ENCODE measurements around the gene CACNA1E. TPM values are rescaled to one million over a fixed set of nuclear protein-coding genes. Genes with fewer than 3 reads are reported as not detected.

The CACNA1E gene
- total and polyA plus RNA-seq, 2 experiments from 2014 or later: 0.32 to 1.1 TPM

- TF ChIP-seq, protein P1, sequence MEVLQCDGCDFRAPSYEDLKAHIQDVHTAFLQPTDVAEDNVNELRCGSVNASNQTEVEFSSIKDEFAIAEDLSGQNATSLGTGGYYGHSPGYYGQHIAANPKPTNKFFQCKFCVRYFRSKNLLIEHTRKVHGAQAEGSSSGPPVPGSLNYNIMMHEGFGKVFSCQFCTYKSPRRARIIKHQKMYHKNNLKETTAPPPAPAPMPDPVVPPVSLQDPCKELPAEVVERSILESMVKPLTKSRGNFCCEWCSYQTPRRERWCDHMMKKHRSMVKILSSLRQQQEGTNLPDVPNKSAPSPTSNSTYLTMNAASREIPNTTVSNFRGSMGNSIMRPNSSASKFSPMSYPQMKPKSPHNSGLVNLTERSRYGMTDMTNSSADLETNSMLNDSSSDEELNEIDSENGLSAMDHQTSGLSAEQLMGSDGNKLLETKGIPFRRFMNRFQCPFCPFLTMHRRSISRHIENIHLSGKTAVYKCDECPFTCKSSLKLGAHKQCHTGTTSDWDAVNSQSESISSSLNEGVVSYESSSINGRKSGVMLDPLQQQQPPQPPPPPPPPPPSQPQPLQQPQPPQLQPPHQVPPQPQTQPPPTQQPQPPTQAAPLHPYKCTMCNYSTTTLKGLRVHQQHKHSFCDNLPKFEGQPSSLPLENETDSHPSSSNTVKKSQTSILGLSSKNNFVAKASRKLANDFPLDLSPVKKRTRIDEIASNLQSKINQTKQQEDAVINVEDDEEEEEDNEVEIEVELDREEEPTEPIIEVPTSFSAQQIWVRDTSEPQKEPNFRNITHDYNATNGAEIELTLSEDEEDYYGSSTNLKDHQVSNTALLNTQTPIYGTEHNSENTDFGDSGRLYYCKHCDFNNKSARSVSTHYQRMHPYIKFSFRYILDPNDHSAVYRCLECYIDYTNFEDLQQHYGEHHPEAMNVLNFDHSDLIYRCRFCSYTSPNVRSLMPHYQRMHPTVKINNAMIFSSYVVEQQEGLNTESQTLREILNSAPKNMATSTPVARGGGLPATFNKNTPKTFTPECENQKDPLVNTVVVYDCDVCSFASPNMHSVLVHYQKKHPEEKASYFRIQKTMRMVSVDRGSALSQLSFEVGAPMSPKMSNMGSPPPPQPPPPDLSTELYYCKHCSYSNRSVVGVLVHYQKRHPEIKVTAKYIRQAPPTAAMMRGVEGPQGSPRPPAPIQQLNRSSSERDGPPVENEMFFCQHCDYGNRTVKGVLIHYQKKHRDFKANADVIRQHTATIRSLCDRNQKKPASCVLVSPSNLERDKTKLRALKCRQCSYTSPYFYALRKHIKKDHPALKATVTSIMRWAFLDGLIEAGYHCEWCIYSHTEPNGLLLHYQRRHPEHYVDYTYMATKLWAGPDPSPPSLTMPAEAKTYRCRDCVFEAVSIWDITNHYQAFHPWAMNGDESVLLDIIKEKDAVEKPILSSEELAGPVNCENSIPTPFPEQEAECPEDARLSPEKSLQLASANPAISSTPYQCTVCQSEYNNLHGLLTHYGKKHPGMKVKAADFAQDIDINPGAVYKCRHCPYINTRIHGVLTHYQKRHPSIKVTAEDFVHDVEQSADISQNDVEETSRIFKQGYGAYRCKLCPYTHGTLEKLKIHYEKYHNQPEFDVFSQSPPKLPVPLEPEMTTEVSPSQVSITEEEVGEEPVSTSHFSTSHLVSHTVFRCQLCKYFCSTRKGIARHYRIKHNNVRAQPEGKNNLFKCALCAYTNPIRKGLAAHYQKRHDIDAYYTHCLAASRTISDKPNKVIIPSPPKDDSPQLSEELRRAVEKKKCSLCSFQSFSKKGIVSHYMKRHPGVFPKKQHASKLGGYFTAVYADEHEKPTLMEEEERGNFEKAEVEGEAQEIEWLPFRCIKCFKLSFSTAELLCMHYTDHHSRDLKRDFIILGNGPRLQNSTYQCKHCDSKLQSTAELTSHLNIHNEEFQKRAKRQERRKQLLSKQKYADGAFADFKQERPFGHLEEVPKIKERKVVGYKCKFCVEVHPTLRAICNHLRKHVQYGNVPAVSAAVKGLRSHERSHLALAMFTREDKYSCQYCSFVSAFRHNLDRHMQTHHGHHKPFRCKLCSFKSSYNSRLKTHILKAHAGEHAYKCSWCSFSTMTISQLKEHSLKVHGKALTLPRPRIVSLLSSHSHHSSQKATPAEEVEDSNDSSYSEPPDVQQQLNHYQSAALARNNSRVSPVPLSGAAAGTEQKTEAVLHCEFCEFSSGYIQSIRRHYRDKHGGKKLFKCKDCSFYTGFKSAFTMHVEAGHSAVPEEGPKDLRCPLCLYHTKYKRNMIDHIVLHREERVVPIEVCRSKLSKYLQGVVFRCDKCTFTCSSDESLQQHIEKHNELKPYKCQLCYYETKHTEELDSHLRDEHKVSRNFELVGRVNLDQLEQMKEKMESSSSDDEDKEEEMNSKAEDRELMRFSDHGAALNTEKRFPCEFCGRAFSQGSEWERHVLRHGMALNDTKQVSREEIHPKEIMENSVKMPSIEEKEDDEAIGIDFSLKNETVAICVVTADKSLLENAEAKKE (CRISPR knock-in tag; IDR thresholded peaks at IDR 0.05): no peak
Measured at GRCh38 chr1:181592255-181592859, 109.0 kb downstream of the CACNA1E start (continued).

GRCh38 chr1:181593042-181593441, 109.7 kb downstream of the CACNA1E start:
- ATAC-seq (no peak), DNase-seq (ENCODE audit: low spot score) (no peak)
- no peak overlapping the region for H3K4me2 ChIP-seq
- Mint-ChIP-seq H3K4me3 (no peak overlapping the region), H3K4me1 (peaks cover 16% of the 10 kb centered on the region), H3K9me3 (no peaks in the 10 kb centered on the region), H3K27me3 (ENCODE audit: insufficient read depth, low read depth, poor library complexity) (no peaks in the 10 kb centered on the region), H3K36me3 (ENCODE audit: low read depth) (no peaks in the 10 kb centered on the region), H3K27ac (no peak overlapping the region)
- peaks cover 5% of the 10 kb centered on the region; the same call in 1 of the 2 replicates for H3K9me2 ChIP-seq (ENCODE audit: insufficient read depth)
- no peaks in the 10 kb centered on the region for H3K27me3 ChIP-seq (ENCODE audit: insufficient read depth)
- no peak overlapping the region for H3K4me3 ChIP-seq
- peaks cover 3% of the 10 kb centered on the region for H3K4me1 ChIP-seq (ENCODE audit: insufficient read depth)
- no peaks in the 10 kb centered on the region for H3F3A ChIP-seq (replicated peaks; ENCODE audit: low read depth)
- H4K20me1 ChIP-seq (replicated peaks; ENCODE audit: insufficient read depth): no peaks in the 10 kb centered on the region; the same call in 1 of the 2 replicates
- H2AFZ ChIP-seq: no peak overlapping the region
- no peaks in the 10 kb centered on the region for H3K79me2 ChIP-seq (replicated peaks; ENCODE audit: insufficient read depth)
- no peaks in the 10 kb centered on the region for H3K36me3 ChIP-seq (ENCODE audit: insufficient read depth)
- no peak overlapping the region for H3K27ac ChIP-seq (ENCODE audit: low read depth)
- TF ChIP-seq STAT1 (IDR thresholded peaks at IDR 0.05; ENCODE audit: unreplicated experiment) (no peak), EZH2 (IDR thresholded peaks at IDR 0.05; ENCODE audit: low read depth, unreplicated experiment) (no peak), ZNF331 (CRISPR knock-in tag; IDR thresholded peaks at IDR 0.05; ENCODE audit: low read depth) (no peak), NANOG (IDR thresholded peaks at IDR 0.05; ENCODE audit: borderline replicate concordance) (no peak), JUNB (IDR thresholded peaks at IDR 0.05; ENCODE audit: unreplicated experiment) (no peak), CREB1 (CRISPR knock-in tag; IDR thresholded peaks at IDR 0.05; ENCODE audit: low read depth) (no peak), ZNF114 (CRISPR knock-in tag; IDR thresholded peaks at IDR 0.05) (no peak)
- TF ChIP-seq, protein P2, sequence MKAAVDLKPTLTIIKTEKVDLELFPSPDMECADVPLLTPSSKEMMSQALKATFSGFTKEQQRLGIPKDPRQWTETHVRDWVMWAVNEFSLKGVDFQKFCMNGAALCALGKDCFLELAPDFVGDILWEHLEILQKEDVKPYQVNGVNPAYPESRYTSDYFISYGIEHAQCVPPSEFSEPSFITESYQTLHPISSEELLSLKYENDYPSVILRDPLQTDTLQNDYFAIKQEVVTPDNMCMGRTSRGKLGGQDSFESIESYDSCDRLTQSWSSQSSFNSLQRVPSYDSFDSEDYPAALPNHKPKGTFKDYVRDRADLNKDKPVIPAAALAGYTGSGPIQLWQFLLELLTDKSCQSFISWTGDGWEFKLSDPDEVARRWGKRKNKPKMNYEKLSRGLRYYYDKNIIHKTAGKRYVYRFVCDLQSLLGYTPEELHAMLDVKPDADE (IDR thresholded peaks at IDR 0.05): no peak
- TF ChIP-seq, protein P1 (CRISPR knock-in tag; IDR thresholded peaks at IDR 0.05): no peak
